H4 (cell line): ENCODE results near the gene BCAR3. TPM values are rescaled to one million over a fixed set of nuclear protein-coding genes. Genes with fewer than 3 reads are reported as not detected.
A peak's percentile ranks its signal among the peaks of the same experiment; 100 is the strongest.
"Not testable (repeated sequence)": the region's sequence is repeated elsewhere in the genome, so short reads cannot be mapped to it uniquely, and the experiment has no call there.

Experiments used
- DNase-seq: peaks from one replicate; pipeline ENCODE4 v3.0.0-alpha.2; 2015; ENCODE audit warnings: low spot score
- total RNA-seq: library from RNA; depleted of rRNA; stranded (reverse); fragments of >200 nt; shearing (Covaris generic); gene quantifications from 2 replicates; pipeline ENCODE4 v1.2.3, GENCODE V29; 2014

Gene BCAR3
- total RNA-seq, 1 experiment from 2014 or later: 23.7 TPM

- no peak for DNase-seq
Observed at GRCh38 chr1:93668951-93669350, 12.7 kb downstream of the BCAR3 start.

DNA sequence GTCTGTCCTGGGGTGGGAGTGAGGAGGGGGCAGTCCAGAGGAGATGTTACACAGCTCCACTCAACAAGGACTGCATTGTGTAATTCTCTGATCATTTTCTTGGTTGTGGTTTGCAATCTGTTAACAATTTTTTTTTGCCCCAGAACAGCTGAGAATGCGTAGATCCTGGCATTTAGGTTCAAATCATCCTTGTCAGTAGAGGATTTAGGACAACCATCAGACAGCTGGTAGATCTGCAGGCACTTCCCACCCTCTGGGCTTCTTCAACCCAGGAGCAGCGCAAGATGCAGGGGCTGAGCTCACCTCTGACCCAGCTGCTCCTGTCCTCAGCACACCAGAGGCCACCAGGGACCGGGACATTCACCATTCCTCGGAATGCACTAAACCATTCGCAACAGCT is 13.5 kb downstream of the BCAR3 start:
- no peak for DNase-seq

DNA sequence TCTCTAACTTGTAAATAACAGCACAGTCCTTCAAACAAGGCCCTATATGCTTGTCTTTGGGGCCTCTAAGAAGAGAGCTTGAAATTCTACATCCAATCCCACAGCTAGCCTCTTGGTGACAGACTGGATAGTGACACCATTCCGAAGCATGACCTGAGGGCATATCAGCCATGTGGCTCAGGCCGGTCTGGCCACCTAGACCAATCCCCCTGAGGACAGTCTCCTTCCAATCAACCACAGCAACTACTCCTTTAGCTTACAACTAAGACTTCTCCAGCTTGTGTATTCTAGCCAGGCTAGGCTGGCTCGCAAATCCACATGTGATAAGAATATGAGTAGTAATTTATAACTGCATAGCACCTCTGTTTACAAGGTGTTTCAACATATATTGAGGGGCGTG is 14.0 kb downstream of the BCAR3 start:
- no peak for DNase-seq

GRCh38 chr1:93666613-93667384 is 14.8 kb downstream of the BCAR3 start:
- DNase-seq: peak; percentile 71

GRCh38 chr1:93665015-93665414 is 16.6 kb downstream of the BCAR3 start:
- no peak for DNase-seq

DNA sequence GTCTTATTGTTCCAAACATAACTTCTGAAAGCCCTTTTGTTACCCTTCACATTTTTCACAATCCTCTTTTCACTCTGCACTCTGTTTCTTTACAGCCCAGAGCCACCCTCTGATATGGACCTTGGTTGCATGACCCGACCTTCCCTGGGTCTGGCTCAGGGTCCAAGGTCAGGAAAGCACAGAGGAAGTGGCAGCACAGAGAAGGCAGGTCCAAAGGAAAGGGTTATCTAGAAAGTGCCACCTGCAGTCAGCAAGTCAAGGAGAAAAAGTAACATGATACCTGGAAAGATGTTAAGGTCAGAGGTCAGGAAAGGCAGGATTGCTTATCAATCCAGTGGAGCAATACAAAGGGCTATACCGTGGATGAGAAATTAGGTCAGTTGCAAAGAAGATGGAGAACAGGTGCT is 18.4 kb downstream of the BCAR3 start:
- DNase-seq: no peak

- DNase-seq: no peak
Observed at GRCh38 chr1:93662481-93663207, 19.0 kb downstream of the BCAR3 start.

DNA sequence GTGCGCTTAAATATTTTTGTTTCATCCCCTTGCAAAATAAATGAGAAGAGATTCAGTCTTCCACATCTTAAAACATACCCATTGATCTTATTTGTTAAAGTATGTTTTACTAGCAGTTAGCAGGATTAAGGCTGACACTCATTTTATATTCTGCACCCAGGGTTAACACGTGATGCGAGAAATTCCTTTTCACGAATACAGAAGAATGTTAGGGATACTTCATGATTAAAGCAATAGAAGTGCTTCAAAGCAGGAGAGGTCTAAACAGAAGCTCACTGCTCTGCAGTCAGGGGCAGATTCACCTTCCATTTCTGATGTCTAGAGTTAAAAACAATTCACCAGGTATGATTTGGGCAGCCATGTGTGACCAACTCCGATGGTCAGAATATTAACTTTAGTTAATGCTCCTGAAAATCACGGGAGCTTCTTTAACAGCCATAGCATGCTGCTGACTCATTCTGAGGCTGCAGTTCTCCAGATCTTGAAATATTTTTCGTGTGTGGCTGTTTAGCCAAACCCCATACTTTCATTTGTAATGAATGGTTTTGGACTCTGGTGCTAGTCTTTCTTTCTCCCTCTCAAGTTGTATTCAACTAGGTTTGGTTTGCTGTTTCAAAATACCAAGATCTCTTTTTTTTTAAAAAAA is 19.7 kb downstream of the BCAR3 start:
- DNase-seq: peak; percentile 58

DNA sequence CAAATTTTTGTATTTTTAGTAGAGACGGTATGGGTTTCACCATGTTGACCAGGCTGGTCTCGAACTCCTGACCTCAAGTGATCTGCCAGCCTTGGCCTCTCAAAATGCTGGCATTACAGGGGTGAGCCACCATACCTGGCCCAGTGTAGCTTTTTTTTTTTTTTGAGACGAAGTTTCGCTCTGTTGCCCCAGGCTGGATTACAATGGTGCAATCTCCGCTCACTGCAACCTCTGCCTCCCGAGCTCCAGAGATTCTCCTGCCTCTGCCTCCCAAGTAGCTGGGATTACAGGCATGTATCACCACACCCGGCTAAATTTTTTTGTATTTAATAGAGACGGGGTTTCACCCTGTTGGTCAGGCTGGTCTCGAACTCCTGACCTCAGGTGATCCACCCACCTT is 20.3 kb downstream of the BCAR3 start:
- DNase-seq: not testable (repeated sequence)

DNA sequence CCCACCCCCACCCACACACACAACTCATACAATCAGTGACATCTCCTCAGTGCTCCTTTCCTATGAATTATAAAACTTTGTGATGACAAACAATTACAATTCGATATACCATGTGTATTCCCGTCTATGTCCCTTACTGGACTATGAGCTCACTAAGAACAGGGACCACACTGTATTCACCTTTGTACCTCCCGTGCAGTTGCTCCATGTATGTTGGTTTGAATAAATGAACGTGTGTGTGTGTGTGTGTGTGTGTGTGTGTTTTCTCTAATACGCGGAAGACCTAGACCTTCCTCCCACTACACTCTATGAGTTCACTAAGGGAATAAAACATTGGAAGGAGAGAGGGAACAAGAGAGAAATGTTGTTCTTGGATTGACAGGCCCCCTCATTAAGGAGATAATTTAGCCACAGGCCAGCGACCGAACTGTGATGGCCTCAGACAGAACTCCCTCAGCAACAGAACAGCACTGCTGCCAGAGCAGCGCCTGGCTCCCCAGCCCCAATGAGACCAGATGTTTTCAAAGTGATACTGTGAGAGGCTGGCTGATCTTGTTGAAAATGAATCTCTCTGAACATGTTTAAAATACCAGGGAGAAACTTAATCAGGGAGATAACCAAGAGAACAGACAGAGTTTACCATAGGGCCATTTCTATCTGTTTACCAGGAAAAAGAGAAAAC is 21.7 kb downstream of the BCAR3 start:
- no peak for DNase-seq

DNA sequence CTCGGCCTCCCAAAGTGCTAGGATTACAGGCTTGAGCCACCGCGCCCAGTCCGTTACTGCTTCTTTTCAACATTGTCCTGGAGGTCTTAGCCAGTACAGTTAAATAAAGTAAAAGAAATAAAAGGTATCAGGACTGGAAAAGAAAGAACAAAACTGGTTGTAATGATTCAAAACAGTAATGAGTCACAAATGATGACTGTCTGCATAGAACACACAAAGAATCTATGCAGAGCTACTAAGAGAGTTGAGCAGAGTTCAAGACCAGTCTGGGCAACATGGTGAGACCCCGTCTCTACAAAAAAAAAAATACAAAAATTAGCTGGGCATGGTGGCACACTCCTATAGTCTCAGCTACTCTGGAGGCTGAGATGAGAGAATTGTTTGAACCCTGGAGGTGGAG is 23.4 kb downstream of the BCAR3 start:
- no peak for DNase-seq

- no peak for DNase-seq
Observed at GRCh38 chr1:93656491-93656890, 25.1 kb downstream of the BCAR3 start.

DNA sequence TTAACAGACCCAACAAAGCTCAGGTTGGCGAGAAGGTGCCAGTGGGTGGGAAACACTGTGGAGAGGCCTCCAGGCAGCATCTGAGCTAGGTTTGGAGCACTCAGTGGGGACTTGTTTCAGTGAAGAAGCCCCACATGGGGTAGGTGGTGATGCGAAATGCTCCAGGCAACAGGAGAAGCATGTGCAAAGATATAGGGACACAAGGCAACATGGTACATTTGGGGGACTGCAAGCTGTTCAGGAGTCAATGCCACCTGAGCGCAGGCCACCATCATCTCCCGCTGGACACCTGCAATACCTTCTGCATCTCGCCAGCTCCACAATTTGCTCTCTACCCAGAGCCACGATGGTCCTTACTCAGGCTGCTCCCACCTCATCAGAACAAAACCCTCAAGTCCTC is 28.0 kb downstream of the BCAR3 start:
- DNase-seq: no peak

DNA sequence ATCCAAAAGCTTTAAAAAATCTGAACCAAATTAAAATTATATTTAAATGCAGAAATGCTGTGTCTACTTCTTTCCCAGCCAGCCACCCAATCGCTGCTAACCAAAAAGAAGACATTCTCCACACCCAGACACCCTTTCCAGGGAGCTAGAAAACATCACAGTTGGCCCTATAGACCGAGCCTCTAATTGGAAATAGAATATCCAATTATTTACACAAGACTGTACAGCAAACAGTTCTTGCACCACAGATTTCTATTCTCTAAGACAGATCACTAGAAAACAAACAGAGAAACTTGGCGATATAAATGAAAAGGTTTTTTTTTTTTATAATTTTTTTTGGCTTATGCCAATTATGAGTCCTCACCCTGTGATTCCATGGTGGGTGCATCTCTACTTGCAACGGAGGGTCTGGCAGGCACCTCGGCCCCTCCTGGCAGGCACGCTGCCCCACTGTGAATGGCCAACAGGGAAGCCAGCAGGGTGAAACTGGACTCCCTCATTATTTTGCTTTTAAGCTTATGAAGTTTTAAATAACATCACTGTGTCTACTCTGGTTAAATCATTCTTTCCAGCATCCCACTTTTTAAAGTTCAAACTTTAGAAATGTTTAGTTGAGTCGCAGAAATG is 29.2 kb downstream of the BCAR3 start:
- no peak for DNase-seq

DNA sequence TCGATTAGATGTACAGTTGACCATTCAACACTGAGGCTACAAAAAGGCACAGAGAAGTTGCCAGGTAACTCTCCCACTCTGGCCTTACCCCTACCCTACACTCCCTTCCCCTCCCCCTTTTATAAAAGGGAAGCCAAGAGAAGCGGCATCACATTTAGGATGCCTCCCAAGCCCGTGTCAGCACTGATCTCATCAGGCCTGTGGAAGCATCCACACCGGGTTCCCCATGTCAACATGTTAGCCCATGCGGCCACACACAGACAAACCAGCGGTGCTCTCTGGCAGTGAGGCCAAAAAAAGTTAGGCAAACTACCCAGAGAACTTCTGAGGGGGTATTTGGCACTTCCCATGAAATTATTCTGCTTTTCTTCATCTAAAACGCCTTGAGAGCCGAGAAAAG is 29.9 kb downstream of the BCAR3 start:
- DNase-seq: no peak

GRCh38 chr1:93650159-93650558 is 31.5 kb downstream of the BCAR3 start:
- DNase-seq: not testable (repeated sequence)

DNA sequence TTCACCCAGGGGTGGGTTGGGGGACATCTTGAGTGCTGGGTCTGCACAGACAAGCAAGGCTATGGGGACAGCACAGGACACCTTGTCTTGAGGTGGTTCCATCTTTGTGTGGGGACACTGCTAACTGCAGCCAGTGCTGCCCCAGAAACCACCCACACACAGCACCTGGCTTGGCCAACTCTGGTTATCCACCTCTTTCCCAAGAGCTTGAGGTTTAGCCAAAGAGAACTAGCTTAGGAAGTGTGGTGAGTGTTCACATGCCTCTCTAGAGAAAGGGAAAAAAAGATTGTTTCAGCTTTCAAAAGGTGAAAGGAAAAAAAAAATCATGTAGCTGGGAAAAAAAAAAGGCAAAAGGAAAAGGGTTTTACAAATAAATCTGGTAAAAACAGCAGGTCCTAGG is 32.4 kb downstream of the BCAR3 start:
- DNase-seq: no peak

- DNase-seq: no peak
Observed at GRCh38 chr1:93648656-93649055, 33.0 kb downstream of the BCAR3 start.

DNA sequence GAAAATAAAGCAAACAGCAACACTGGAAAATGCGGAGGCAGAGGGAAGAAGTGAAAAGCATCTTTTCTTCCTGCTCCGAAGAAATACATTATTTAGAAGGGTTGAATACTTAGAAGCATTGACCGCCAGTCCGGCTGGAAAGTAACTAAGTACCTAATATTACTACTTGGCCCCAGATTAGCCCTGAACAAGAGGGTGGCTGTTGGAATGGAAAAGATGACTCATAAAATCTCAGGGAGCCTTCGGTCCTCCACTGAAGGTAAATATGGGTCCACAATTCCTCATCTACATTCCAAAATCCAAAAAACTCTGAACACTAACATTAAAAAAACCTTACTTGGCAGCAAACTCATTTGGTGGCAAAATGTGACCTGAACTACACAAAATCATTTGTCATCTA is 40.1 kb downstream of the BCAR3 start:
- no peak for DNase-seq

DNA sequence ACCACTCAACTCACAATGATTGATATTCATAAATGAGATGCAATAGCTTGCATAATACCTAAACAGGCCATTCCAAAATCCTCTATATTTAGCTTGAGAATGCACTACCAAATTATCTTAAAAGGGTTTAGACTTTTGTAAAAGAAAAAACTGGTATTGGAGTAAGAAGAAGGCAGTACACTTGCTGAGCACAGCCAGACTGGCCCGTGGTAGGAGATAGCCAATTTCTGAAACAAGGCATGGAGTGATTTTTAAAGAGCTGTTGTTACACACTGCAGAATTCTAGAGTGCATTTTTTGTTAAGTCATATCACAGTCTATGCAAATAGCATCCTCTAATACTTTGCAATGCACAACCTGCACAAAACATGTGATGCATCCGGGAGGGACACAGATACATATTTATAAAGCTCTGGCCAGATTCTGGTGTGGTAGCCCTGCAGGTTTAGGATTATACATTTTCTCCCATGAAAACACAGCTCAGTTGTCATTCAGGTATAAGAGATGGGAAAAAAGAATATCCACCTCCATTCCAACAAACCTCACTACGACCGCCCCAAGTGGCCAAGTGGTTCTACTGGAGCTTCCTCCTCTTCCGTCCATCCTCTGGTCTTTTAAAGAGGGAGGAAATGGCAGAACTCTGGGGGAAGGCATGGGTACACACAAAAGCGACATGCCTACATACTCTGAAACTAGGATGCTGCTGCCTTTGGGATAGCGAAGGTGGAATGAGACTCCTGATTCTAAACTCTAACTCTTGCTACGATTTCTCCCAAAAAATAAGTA is 40.8 kb downstream of the BCAR3 start:
- DNase-seq: no peak

- no peak for DNase-seq
Observed at GRCh38 chr1:93638981-93639380, 42.7 kb downstream of the BCAR3 start.
